HEK293T (cell line): ENCODE measurements around the gene CAMSAP3.
A peak's percentile ranks its signal among the peaks of the same experiment; 100 is the strongest.

ENCODE experiments used
- CTCF ChIA-PET: fragments of 350-600 bp; formaldehyde crosslinking; extraction: SDS; loops from one replicate; lab custom pipeline; 2021; ENCODE audit warnings: antibody characterized with exemption, inconsistent platforms; lab: Yijun Ruan, JAX
- POLR2A ChIA-PET: fragments of 350-600 bp; formaldehyde crosslinking; extraction: SDS; loops from one replicate; lab custom pipeline; 2020; ENCODE audit warnings: antibody characterized with exemption, inconsistent platforms; lab: Yijun Ruan, JAX
- DNase-seq: peaks from one replicate; pipeline ENCODE4 v3.0.0; 2012; ENCODE audit warnings: mixed read lengths; ENCODE audit errors: extremely low spot score
- ARNT ChIP-seq: fragments of 450-650 bp; IDR thresholded peaks from 2 replicates; pipeline ENCODE4 v1.6.1; 2017; ENCODE audit warnings: mild to moderate bottlenecking
- BHLHE40 ChIP-seq: fragments of 450-650 bp; IDR thresholded peaks from 2 replicates; pipeline ENCODE4 v1.6.1; 2016; ENCODE audit warnings: mild to moderate bottlenecking, moderate library complexity, borderline replicate concordance
- CTBP1 ChIP-seq: fragments of 450-650 bp; IDR thresholded peaks from 2 replicates; pipeline ENCODE4 v1.6.1; 2016; ENCODE audit warnings: borderline replicate concordance
- ELF4 ChIP-seq: fragments of 450-650 bp; IDR thresholded peaks from 2 replicates; pipeline ENCODE4 v1.6.1; 2017; ENCODE audit warnings: antibody characterized with exemption
- FOXA1 ChIP-seq: fragments of 450-650 bp; IDR thresholded peaks from 2 replicates; pipeline ENCODE4 v1.6.1; 2016; ENCODE audit warnings: mild to moderate bottlenecking
- FOXK2 ChIP-seq: fragments of 450-650 bp; IDR thresholded peaks from 2 replicates; pipeline ENCODE4 v1.6.1; 2016; ENCODE audit warnings: mild to moderate bottlenecking
- FOXM1 ChIP-seq: fragments of 450-650 bp; IDR thresholded peaks from 2 replicates; pipeline ENCODE4 v1.6.1; 2017; ENCODE audit warnings: mild to moderate bottlenecking, borderline replicate concordance
- HDGF ChIP-seq: fragments of 450-650 bp; IDR thresholded peaks from 2 replicates; pipeline ENCODE4 v1.6.1; 2017; ENCODE audit warnings: antibody characterized with exemption, borderline replicate concordance
- L3MBTL2 ChIP-seq: fragments of 450-650 bp; conservative IDR thresholded peaks from 2 replicates; pipeline ENCODE4 v1.6.1; 2016; ENCODE audit warnings: mild to moderate bottlenecking
- LEF1 ChIP-seq: fragments of 450-650 bp; IDR thresholded peaks from 2 replicates; pipeline ENCODE4 v1.6.1; 2017; ENCODE audit warnings: mild to moderate bottlenecking, borderline replicate concordance
- NFRKB ChIP-seq: fragments of 450-650 bp; IDR thresholded peaks from 2 replicates; pipeline ENCODE4 v1.6.1; 2016; ENCODE audit warnings: mild to moderate bottlenecking, moderate library complexity
- PKNOX1 ChIP-seq: fragments of 450-650 bp; IDR thresholded peaks from 2 replicates; pipeline ENCODE4 v1.6.1; 2016
- SP1 ChIP-seq: fragments of 450-650 bp; IDR thresholded peaks from 2 replicates; pipeline ENCODE4 v1.6.1; 2017
- SUZ12 ChIP-seq: fragments of 450-650 bp; IDR thresholded peaks from 2 replicates; pipeline ENCODE4 v1.6.1; 2016; ENCODE audit warnings: mild to moderate bottlenecking
- TARDBP ChIP-seq: fragments of 450-650 bp; IDR thresholded peaks from 2 replicates; pipeline ENCODE4 v1.6.1; 2016
- ZNF384 ChIP-seq: fragments of 450-650 bp; IDR thresholded peaks from 2 replicates; pipeline ENCODE4 v1.6.1; 2016

The CAMSAP3 gene

GRCh38 chr19:7635670-7636069, 40.0 kb downstream of the CAMSAP3 start:
- CTCF ChIA-PET = interaction anchor here (1.4 kb wide), 1 partner anchor 45 kb away, joined by 4 read pairs; the partner anchor contains the start of gene TRAPPC5
- POLR2A ChIA-PET = no interaction called here
- no peak for DNase-seq
- TF ChIP-seq ZNF384 (no peak), FOXM1 (no peak), LEF1 (no peak), HDGF (no peak), TARDBP (no peak), FOXA1 (no peak), L3MBTL2 (no peak), ARNT (no peak), BHLHE40 (no peak), ELF4 (no peak), SUZ12 (no peak), PKNOX1 (no peak), SP1 (no peak), CTBP1 (no peak), NFRKB (no peak)

GRCh38 chr19:7636317-7636690, 40.6 kb downstream of the CAMSAP3 start:
- TF ChIP-seq SP1 (no peak), SUZ12 (no peak)
- DNase-seq = no peak
- ChIA-PET CTCF (no interaction called here), POLR2A (no interaction called here)

GRCh38 chr19:7636691-7637373, 41.2 kb downstream of the CAMSAP3 start, which contains the start of gene STXBP2:
Gene STXBP2, plus strand, starts transcription at chr19:7637110. Its CDS starts 40 bp downstream, at chr19:7637150.
- ChIA-PET CTCF (interaction anchor here (0.6 to 1.2 kb wide), 2 partner anchors 68 to 334 kb away, joined by 3 to 5 read pairs; no protein-coding TSS in a partner anchor), POLR2A (interaction anchor here (1.0 kb wide), 1 partner anchor 44 kb away, joined by 3 read pairs; the partner anchor contains the start of gene TRAPPC5)
- peak; percentile 94 for DNase-seq
- TF ChIP-seq ELF4 = peak; percentile 50; the same call in 1 of the 2 replicates
- no peak for TF ChIP-seq ZNF384
- no peak for TF ChIP-seq PKNOX1
- no peak for TF ChIP-seq ARNT
- peak; percentile 88 for TF ChIP-seq L3MBTL2

- CTCF ChIA-PET = interaction anchor here (0.6 to 1.2 kb wide), 3 partner anchors 19 to 333 kb away, joined by 3 to 5 read pairs (median 4); no protein-coding TSS in a partner anchor
- no peak for DNase-seq
- POLR2A ChIA-PET = interaction anchor here (1.0 to 2.3 kb wide), 4 partner anchors 8 to 69 kb away, joined by 3 to 10 read pairs (median 3); partner anchors contain the start of genes PET100, TRAPPC5 and XAB2
- TF ChIP-seq BHLHE40 = no peak
- no peak for TF ChIP-seq CTBP1
- TF ChIP-seq ZNF384 = no peak
- TF ChIP-seq SUZ12 = no peak
- TF ChIP-seq PKNOX1 = no peak
- TF ChIP-seq FOXA1 = no peak
- no peak for TF ChIP-seq TARDBP
- TF ChIP-seq ELF4 = no peak
- no peak for TF ChIP-seq ARNT
- no peak for TF ChIP-seq L3MBTL2
- TF ChIP-seq HDGF = no peak
Measured at GRCh38 chr19:7637374-7638256, 42.0 kb downstream of the CAMSAP3 start.

- no peak for DNase-seq
- CTCF ChIA-PET = interaction anchor here (1.0 kb wide), 1 partner anchor 70 kb away, joined by 3 read pairs; no protein-coding TSS in a partner anchor
- TF ChIP-seq HDGF (no peak), L3MBTL2 (no peak), CTBP1 (no peak), ZNF384 (no peak), PKNOX1 (no peak), FOXK2 (no peak), ELF4 (no peak), ARNT (no peak), FOXM1 (no peak), BHLHE40 (no peak)
- POLR2A ChIA-PET = interaction anchor here (2.3 kb wide), 1 partner anchor 9 kb away, joined by 10 read pairs; the partner anchor contains the start of genes PET100 and XAB2
Measured at GRCh38 chr19:7638802-7639465, 43.3 kb downstream of the CAMSAP3 start.
